ENCODE measurements around the gene SDE2. TPM values are rescaled to one million over a fixed set of nuclear protein-coding genes. Genes with fewer than 3 reads are reported as not detected.

Gene SDE2
- total and polyA plus RNA-seq, 2 of the 8 experiments (the other 6 are each of a cell fraction or from before 2014, with no cell fraction given), result 8.5 to 16.7 TPM

- TF ChIP-seq CHD7 (IDR thresholded peaks at IDR 0.05; ENCODE audit: insufficient replicate concordance, low read length), result no peak
- TF ChIP-seq EGR1 (IDR thresholded peaks at IDR 0.05; ENCODE audit: borderline replicate concordance, low read depth, low read length), result no peak
- TF ChIP-seq TEAD4 (IDR thresholded peaks at IDR 0.05; ENCODE audit: low read depth, low read length), result no peak
- TF ChIP-seq NANOG (IDR thresholded peaks at IDR 0.05; ENCODE audit: insufficient read depth, low read depth, low read length, poor library complexity, severe bottlenecking), result no peak
- no peak for TF ChIP-seq CTCF (IDR thresholded peaks at IDR 0.05; ENCODE audit: control extremely low read depth in 1 of 3, insufficient read depth in 1 of 3, low read depth in 1 of 3, low read length in 3 of 3)
- TF ChIP-seq SP4 (IDR thresholded peaks at IDR 0.05; ENCODE audit: low read length), result no peak
- no peak for TF ChIP-seq TAF1 (IDR thresholded peaks at IDR 0.05; ENCODE audit: low read depth, low read length)
These were observed 64.4 kb downstream of the SDE2 start (continued) for GRCh38 chr1:225934711-225935110.

Measured in H1 (cell line).